Heart right ventricle (tissue), 16 donors: ENCODE data around the gene DST. TPM values are rescaled to one million over a fixed set of nuclear protein-coding genes. Genes with fewer than 3 reads are reported as not detected.
"Not testable (repeated sequence)": the region's sequence is repeated elsewhere in the genome, so short reads cannot be mapped to it uniquely, and the experiment has no call there.

Experiments
- ATAC-seq, 8 donors: fragments of 200-7000 bp; cut with Tn5 transposase; one replicate each; pipeline ENCODE4 v1.9.1; 2020; ENCODE audit warnings: mild to moderate bottlenecking in 8 of 8, moderate library complexity in 8 of 8, moderate number of reproducible peaks in 1 of 8
- DNase-seq, 2 donors: peaks; one replicate each; pipeline ENCODE4 v3.0.0-alpha.2; 2020
- H3K27ac ChIP-seq, 10 donors: fragments of 200-600 bp; sonication (generic) in 2 of 10; one replicate each; pipeline versions ENCODE4 v1.5.0 to v1.8.0; 2020 to 2022; ENCODE audit warnings: mild to moderate bottlenecking in 3 of 10
- H3K27me3 ChIP-seq, 7 donors: fragments of 200-600 bp; one replicate each; pipeline ENCODE4 v1.8.0; 2021 to 2022; ENCODE audit warnings: mild to moderate bottlenecking in 2 of 7
- H3K36me3 ChIP-seq, 9 donors: fragments of 200-600 bp; sonication (generic) in 1 of 9; one replicate each; pipeline versions ENCODE4 v1.5.0 to v1.8.0; 2020 to 2022; ENCODE audit warnings: mild to moderate bottlenecking in 2 of 9
- H3K4me1 ChIP-seq, 9 donors: fragments of 200-600 bp; sonication (generic) in 1 of 9; one replicate each; pipeline versions ENCODE4 v1.5.0 to v1.8.0; 2020 to 2022; ENCODE audit warnings: mild to moderate bottlenecking in 4 of 9
- H3K4me3 ChIP-seq, 10 donors: fragments of 200-600 bp; sonication (generic) in 2 of 10; one replicate each; pipeline versions ENCODE4 v1.5.0 to v1.8.0; 2020 to 2022; ENCODE audit warnings: mild to moderate bottlenecking in 7 of 10, moderate library complexity in 2 of 10
- H3K9me3 ChIP-seq, 11 donors: fragments of 200-600 bp in 10 of 11; sonication (generic) in 2 of 11; one replicate each; pipeline versions ENCODE4 v1.5.0 to v1.8.0; 2013 to 2022; ENCODE audit warnings: mild to moderate bottlenecking in 2 of 11, control low read depth in 1 of 11, moderate library complexity in 1 of 11
- WGBS, 2 donors: extraction: QIAGEN DNeasy Blood & Tissue Kit; methylation state at CpG; one replicate each; pipeline ENCODE4 v1.1.7; 2013; ENCODE audit warnings: inconsistent platforms in 1 of 2; 5-methylcytosine and 5-hydroxymethylcytosine counted together
- intact Hi-C, 10 donors: fragments of 100-400 bp; cut with DNase I; formaldehyde crosslinking; loops; one replicate each; pipeline versions ENCODE4 v1.11.1 to v1.14.2; 2022
- polyA plus RNA-seq, 2 donors: library from polyadenylated mRNA; stranded (reverse); fragments of 200-250 nt; gene quantifications; one replicate each; pipeline ENCODE4 v1.2.3, GENCODE V29; 2013
- total RNA-seq, 10 donors: library from RNA; stranded (reverse); fragmentation: NEBNext Ultra II Directional in 3 of 10; extraction: Animal tissue kit (Norgen Biotek cat#: 25700) in 3 of 10; gene quantifications; one replicate each; pipeline versions ENCODE4 v1.2.1 to v1.2.4, GENCODE V29; 2021 to 2023
- TF ChIP-seq, protein P1 (sequence below), 9 donors: fragments of 200-600 bp; sonication (generic) in 2 of 9; IDR thresholded peaks; one replicate each; pipeline versions ENCODE4 v1.5.0 to v1.8.0; 2021 to 2022; ENCODE audit warnings: antibody characterized with exemption in 9 of 9, mild to moderate bottlenecking in 5 of 9, moderate library complexity in 1 of 9
- donor health status: Arrhythmogenic right ventricular cardiomyopathy.
- donor health status: ischemic (EF 13 %, LVEDD 7.1; RV severe dilation, severe dysfunction).
- donor health status: healthy with polysubstance abuse.
- donor health status: DM: no; HTN: yes; CAD: no.
- donor health status: DM: no; HTN: no; CAD: no.
- donor health status: ischemic (EF 25% LVEDD 6.9; RV normal size, moderate dysfunction).
- donor health status: ischemic (EF 25% LVEDD 5.7; RV mildly dilated, moderate dysfunction).
- donor health status: healthy.
- donor health status: DM: yes; HTN: yes; CAD: no.
- donor health status: Ischemic cardiomyopathy.
- donor health status: ischemic (EF 35%, LVEDD 5.7; RV mildly dilated, moderate dysfunction).
- donor health status: nonischemic (EF 11% LVEDD 7.7; RV severe dilation, severe dysfunction).
- donor health status: DM: yes; HTN: yes; CAD: no.
- donor health status: PGD.
- donor health status: ischemic (EF 29% LVEDD 5.4; RV normal size, mild dysfunction).
- donor health status: nonischemic (EF 23%, LVEDD 6.1; RV moderate dilation, normal function).

DST gene
- total and polyA plus RNA-seq, 12 donors, result 103 to 619 (median 433) TPM

GRCh38 chr6:56572788-56573471 lies 69.8 kb downstream of the DST start:
- Histone ChIP-seq H3K9me3 (no peaks in the 10 kb centered on the region), H3K27ac (no peak overlapping the region), H3K4me3 (no peak overlapping the region), H3K4me1 (peaks cover 0 to 25% (median 3%) of the 10 kb centered on the region in 9 donors), H3K36me3 (peaks cover 0 to 87% (median 12%) of the 10 kb centered on the region in 9 donors), H3K27me3 (no peaks in the 10 kb centered on the region)
- intact Hi-C loops, result loop anchor here in 4 of 10 donors (5.0 to 10.0 kb wide), 2 partner anchors 216 to 218 kb away; no protein-coding TSS in a partner anchor
- DNase-seq (no peak), ATAC-seq (no peak)
- TF ChIP-seq, protein P1, sequence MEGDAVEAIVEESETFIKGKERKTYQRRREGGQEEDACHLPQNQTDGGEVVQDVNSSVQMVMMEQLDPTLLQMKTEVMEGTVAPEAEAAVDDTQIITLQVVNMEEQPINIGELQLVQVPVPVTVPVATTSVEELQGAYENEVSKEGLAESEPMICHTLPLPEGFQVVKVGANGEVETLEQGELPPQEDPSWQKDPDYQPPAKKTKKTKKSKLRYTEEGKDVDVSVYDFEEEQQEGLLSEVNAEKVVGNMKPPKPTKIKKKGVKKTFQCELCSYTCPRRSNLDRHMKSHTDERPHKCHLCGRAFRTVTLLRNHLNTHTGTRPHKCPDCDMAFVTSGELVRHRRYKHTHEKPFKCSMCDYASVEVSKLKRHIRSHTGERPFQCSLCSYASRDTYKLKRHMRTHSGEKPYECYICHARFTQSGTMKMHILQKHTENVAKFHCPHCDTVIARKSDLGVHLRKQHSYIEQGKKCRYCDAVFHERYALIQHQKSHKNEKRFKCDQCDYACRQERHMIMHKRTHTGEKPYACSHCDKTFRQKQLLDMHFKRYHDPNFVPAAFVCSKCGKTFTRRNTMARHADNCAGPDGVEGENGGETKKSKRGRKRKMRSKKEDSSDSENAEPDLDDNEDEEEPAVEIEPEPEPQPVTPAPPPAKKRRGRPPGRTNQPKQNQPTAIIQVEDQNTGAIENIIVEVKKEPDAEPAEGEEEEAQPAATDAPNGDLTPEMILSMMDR (IDR thresholded peaks at IDR 0.05), result no peak
- WGBS, 2 donors, result 54 to 59% methylated on average over 3 of the region's 3 CpGs

DNA sequence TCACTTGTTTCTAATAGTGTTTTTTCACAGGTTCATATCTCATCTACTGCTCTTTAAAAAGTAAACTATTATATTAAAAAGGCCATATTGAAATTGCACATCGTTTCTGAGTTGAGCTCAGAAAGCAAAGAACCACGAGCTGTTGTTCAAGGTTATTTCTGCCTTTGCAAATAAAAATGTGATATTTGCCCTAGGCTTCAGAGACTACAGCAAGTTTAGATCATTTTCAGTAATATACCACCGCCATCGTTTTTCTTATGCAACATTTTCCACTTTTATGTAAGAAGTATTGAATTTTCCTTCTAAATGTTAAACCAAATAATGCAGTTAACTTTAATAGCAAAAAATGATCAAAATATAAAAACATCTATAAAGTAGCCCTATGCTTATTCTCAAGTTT lies 71.1 kb downstream of the DST start:
- intact Hi-C loops, result loop anchor here in 5 of 10 donors (2.0 to 10.0 kb wide), 3 partner anchors 213 to 217 kb away; no protein-coding TSS in a partner anchor

GRCh38 chr6:56570413-56571359 lies 72.0 kb downstream of the DST start:
- Histone ChIP-seq H3K36me3 (peaks cover 0 to 87% (median 23%) of the 10 kb centered on the region in 9 donors), H3K27me3 (no peaks in the 10 kb centered on the region), H3K4me3 (no peak overlapping the region), H3K4me1 (peaks cover 0 to 25% (median 3%) of the 10 kb centered on the region in 9 donors), H3K9me3 (no peaks in the 10 kb centered on the region), H3K27ac (no peak overlapping the region)
- TF ChIP-seq, protein P1 (IDR thresholded peaks at IDR 0.05), result peak; percentile 43 to 78 (median 63)
- intact Hi-C loops, result loop anchor here in 5 of 10 donors (2.0 to 10.0 kb wide), 3 partner anchors 212 to 216 kb away; no protein-coding TSS in a partner anchor
- DNase-seq, result no peak
- ATAC-seq, result peak; percentile 12 to 76 (median 72)
- WGBS, 2 donors, result 50 to 57% methylated on average over 8 of the region's 8 CpGs

More for the DNA sequence above, 71.1 kb downstream of the DST start:
- H3K4me1 ChIP-seq, result peaks cover 0 to 25% (median 3%) of the 10 kb centered on the region in 9 donors
- WGBS, 2 donors, result 90 to 95% methylated on average over 4 of the region's 4 CpGs
- H3K36me3 ChIP-seq, result peaks cover 0 to 87% (median 16%) of the 10 kb centered on the region in 9 donors
- H3K4me3 ChIP-seq, result no peak overlapping the region
- H3K27ac ChIP-seq, result no peak overlapping the region
- no peaks in the 10 kb centered on the region for H3K9me3 ChIP-seq
- no peak for ATAC-seq
- no peak for DNase-seq
- H3K27me3 ChIP-seq, result no peaks in the 10 kb centered on the region
- TF ChIP-seq, protein P1 (IDR thresholded peaks at IDR 0.05), result no peak

GRCh38 chr6:56567501-56567900 lies 75.2 kb downstream of the DST start:
- DNase-seq, result no peak
- TF ChIP-seq, protein P1 (IDR thresholded peaks at IDR 0.05), result no peak
- Histone ChIP-seq H3K4me3 (no peak overlapping the region), H3K27ac (no peak overlapping the region), H3K4me1 (peaks cover 0 to 10% (median 0%) of the 10 kb centered on the region in 9 donors), H3K36me3 (peaks cover 0 to 93% (median 23%) of the 10 kb centered on the region in 9 donors), H3K27me3 (no peaks in the 10 kb centered on the region), H3K9me3 (peaks cover 0 to 14% (median 0%) of the 10 kb centered on the region in 11 donors)
- ATAC-seq, result no peak
- intact Hi-C loops, result no loop called here

DNA sequence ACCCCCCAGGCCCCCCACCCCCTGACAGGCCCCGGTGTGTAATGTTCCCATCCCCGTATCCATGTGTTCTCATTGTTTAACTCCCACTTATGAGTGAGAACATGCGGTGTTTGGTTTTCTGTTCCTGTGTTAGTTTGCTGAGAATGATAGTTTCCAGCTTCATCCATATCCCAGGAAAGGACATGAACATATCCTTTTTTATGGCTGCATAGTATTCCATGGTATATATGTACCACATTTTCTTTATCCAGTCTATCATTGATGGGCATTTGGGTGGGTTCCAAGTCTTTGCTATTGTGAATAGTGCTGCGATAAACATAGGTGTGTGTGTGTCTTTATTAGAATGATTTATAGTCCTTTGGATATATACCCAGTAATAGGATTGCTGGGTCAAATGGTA lies 80.0 kb downstream of the DST start:
- DNase-seq, intact Hi-C loops, ATAC-seq, H3K27me3 ChIP-seq, H3K4me1 ChIP-seq, H3K27ac ChIP-seq, H3K4me3 ChIP-seq: not testable (repeated sequence)
- 98% methylated on average over 4 of the region's 4 CpGs for WGBS, 2 donors
- peaks cover 0 to 88% (median 38%) of the 10 kb centered on the region in 9 donors for H3K36me3 ChIP-seq
- peaks cover 0 to 14% (median 0%) of the 10 kb centered on the region in 11 donors for H3K9me3 ChIP-seq
